ENCODE data around the gene NCK1.
A peak's percentile ranks its signal among the peaks of the same experiment; 100 is the strongest.

Gene NCK1

GRCh38 chr3:136861890-136862616 is at the start of gene NCK1:
Gene NCK1 (plus strand): TSS chr3:136862208. CDS start chr3:136928002, 65,794 bp downstream.
- peak; percentile 99 for DNase-seq (ENCODE audit: low spot score)

GRCh38 chr3:136817448-136817847 is 44.6 kb upstream of the NCK1 start:
- DNase-seq (ENCODE audit: low spot score): peak; percentile 57

GRCh38 chr3:136818191-136818768 is 43.7 kb upstream of the NCK1 start:
- peak; percentile 16 for DNase-seq (ENCODE audit: low spot score)

GRCh38 chr3:136818769-136819391 is 43.1 kb upstream of the NCK1 start, which contains the start of gene SLC35G2:
Gene SLC35G2 (plus strand): TSS chr3:136819126. CDS start chr3:136854461, 35,335 bp downstream.
- peak; percentile 62 for DNase-seq (ENCODE audit: low spot score)

GRCh38 chr3:136819392-136819730 is 42.6 kb upstream of the NCK1 start:
- peak; percentile 28 for DNase-seq (ENCODE audit: low spot score)

- peak; percentile 50 for DNase-seq (ENCODE audit: low spot score)
Observed at GRCh38 chr3:136819731-136820679, 42.0 kb upstream of the NCK1 start.

- DNase-seq (ENCODE audit: low spot score): no peak
Observed at GRCh38 chr3:136831461-136831860, 30.5 kb upstream of the NCK1 start.

GRCh38 chr3:136835089-136835812 is 26.8 kb upstream of the NCK1 start:
- DNase-seq (ENCODE audit: low spot score): no peak

GRCh38 chr3:136835813-136836510 is 26.0 kb upstream of the NCK1 start:
- no peak for DNase-seq (ENCODE audit: low spot score)

- DNase-seq (ENCODE audit: low spot score): no peak
Observed at GRCh38 chr3:136836511-136837156, 25.4 kb upstream of the NCK1 start.

GRCh38 chr3:136838641-136839555 is 23.1 kb upstream of the NCK1 start:
- peak; percentile 34 for DNase-seq (ENCODE audit: low spot score)

GRCh38 chr3:136839556-136839931 is 22.5 kb upstream of the NCK1 start:
- no peak for DNase-seq (ENCODE audit: low spot score)

- DNase-seq (ENCODE audit: low spot score): no peak
Observed at GRCh38 chr3:136840252-136840651, 21.8 kb upstream of the NCK1 start.

- no peak for DNase-seq (ENCODE audit: low spot score)
Observed at GRCh38 chr3:136842294-136842693, 19.7 kb upstream of the NCK1 start.

- DNase-seq (ENCODE audit: low spot score): no peak
Observed at GRCh38 chr3:136844724-136845123, 17.3 kb upstream of the NCK1 start.

GRCh38 chr3:136852180-136852579 is 9.8 kb upstream of the NCK1 start:
- DNase-seq (ENCODE audit: low spot score): no peak

- DNase-seq (ENCODE audit: low spot score): peak; percentile 35
Observed at GRCh38 chr3:136856665-136857064, 5.3 kb upstream of the NCK1 start.

- peak; percentile 59 for DNase-seq (ENCODE audit: low spot score)
Observed at GRCh38 chr3:136858381-136858780, 3.6 kb upstream of the NCK1 start.

GRCh38 chr3:136860541-136860940 is 1.5 kb upstream of the NCK1 start:
- no peak for DNase-seq (ENCODE audit: low spot score)
